Kidney (tissue), 14 donors: ENCODE measurements around the gene MAN1A2. TPM values are rescaled to one million over a fixed set of nuclear protein-coding genes. Genes with fewer than 3 reads are reported as not detected.

ENCODE experiments used
- DNase-seq, 5 donors: peaks; one replicate each; pipeline ENCODE4 v3.0.0-alpha.2; 2013 to 2020
- FAIRE-seq: peaks from 2 replicates; lab custom pipeline; 2012; peaks lifted over from hg19 to GRCh38; lab: Jason Lieb, UNC
- H3K27ac ChIP-seq, 2 donors: one replicate each; pipeline ENCODE4 v1.7.0; 2013; ENCODE audit warnings: low read depth in 2 of 2, low read length in 2 of 2, inconsistent platforms in 1 of 2
- H3K27me3 ChIP-seq: one replicate; pipeline ENCODE4 v1.7.1; 2013; ENCODE audit warnings: low read length, inconsistent platforms; ENCODE audit not compliant: control insufficient read depth, insufficient read depth
- H3K36me3 ChIP-seq, 3 donors: one replicate each; pipeline versions ENCODE4 v1.7.0 to v1.7.1; 2013; ENCODE audit warnings: low read length in 3 of 3, control low read depth in 1 of 3, inconsistent platforms in 1 of 3; ENCODE audit not compliant: insufficient read depth in 3 of 3, control insufficient read depth in 2 of 3
- H3K4me1 ChIP-seq, 3 donors: one replicate each; pipeline versions ENCODE4 v1.7.0 to v1.7.1; 2013; ENCODE audit warnings: low read length in 3 of 3, inconsistent platforms in 1 of 3, low read depth in 1 of 3; ENCODE audit not compliant: control insufficient read depth in 2 of 3, insufficient read depth in 2 of 3
- H3K4me3 ChIP-seq, 3 donors: one replicate each; pipeline versions ENCODE4 v1.7.0 to v1.8.1; 2013; ENCODE audit warnings: low read length in 3 of 3, control low read depth in 1 of 3, inconsistent platforms in 1 of 3
- H3K9ac ChIP-seq, 3 donors: one replicate each; pipeline versions ENCODE4 v1.7.0 to v1.7.1; 2013; ENCODE audit warnings: low read length in 3 of 3, control low read depth in 1 of 3, inconsistent platforms in 1 of 3
- H3K9me3 ChIP-seq, 3 donors: one replicate each; pipeline versions ENCODE4 v1.7.0 to v1.7.1; 2013; ENCODE audit warnings: low read length in 3 of 3, control low read depth in 1 of 3, inconsistent platforms in 1 of 3; ENCODE audit not compliant: control insufficient read depth in 2 of 3, insufficient read depth in 1 of 3
- CTCF ChIP-seq: IDR thresholded peaks from 3 replicates; pipeline ENCODE4 v1.5.1; 2012; ENCODE audit warnings: mild to moderate bottlenecking, moderate library complexity, borderline replicate concordance; ENCODE audit not compliant: insufficient read depth; ENCODE audit errors: extremely low read depth
- intact Hi-C: fragments of 100-400 bp; cut with DNase I; formaldehyde crosslinking; loops from one replicate; pipeline ENCODE4 v1.11.1; 2022
- polyA plus RNA-seq: library from polyadenylated mRNA; stranded (reverse); fragments of 350-450 nt; fragmentation: Illumina TruSeq; extraction: RNeasy Lipid Tissue Mini Kit (QIAGEN cat#74804); gene quantifications from one replicate; pipeline ENCODE4 v1.2.3, GENCODE V29; 2014; ENCODE audit warnings: low read depth, low replicate concordance; ENCODE audit not compliant: insufficient read depth
- total RNA-seq: library from RNA; stranded (reverse); fragmentation: NEBNext Ultra II Directional; extraction: Animal tissue kit (Norgen Biotek cat#: 25700); gene quantifications from one replicate; pipeline ENCODE4 v1.2.1, GENCODE V29; 2021
- donor health status: control.
- donor health status: control.
- donor health status: control.
- donor health status: control.
- donor health status: control.
- donor health status: DM: yes; HTN: yes; CAD: no.
- donor health status: Normal renal cell carcinoma (clear cell type).

The MAN1A2 gene
- total and polyA plus RNA-seq, 2 donors from 2014 or later: 8.0 to 54.4 TPM

GRCh38 chr1:117339866-117340700, 27.2 kb upstream of the MAN1A2 start:
- H3K27ac ChIP-seq: peak overlapping the region; percentile 18 to 81
- peak; percentile 1 for TF ChIP-seq CTCF
- H3K36me3 ChIP-seq: no peaks in the 10 kb centered on the region
- intact Hi-C loops: no loop called here
- H3K4me3 ChIP-seq: peak overlapping the region in 2 of 3 donors; percentile 23 to 30
- FAIRE-seq: no peak
- H3K4me1 ChIP-seq: peaks cover 0 to 8% (median 7%) of the 10 kb centered on the region in 3 donors
- DNase-seq: peak in 4 of 5 donors; percentile 54 to 87 (median 72)
- H3K27me3 ChIP-seq: no peaks in the 10 kb centered on the region
- H3K9ac ChIP-seq: peak overlapping the region in 1 of 3 donors; percentile 9
- H3K9me3 ChIP-seq: no peaks in the 10 kb centered on the region

GRCh38 chr1:117341123-117341522, 26.1 kb upstream of the MAN1A2 start:
- intact Hi-C loops: no loop called here
- TF ChIP-seq CTCF: no peak
- H3K27ac ChIP-seq: no peak overlapping the region
- DNase-seq (peak in 1 of 5 donors; percentile 29), FAIRE-seq (no peak)
- H3K4me1 ChIP-seq: peaks cover 0 to 8% (median 7%) of the 10 kb centered on the region in 3 donors
- no peak overlapping the region for H3K9ac ChIP-seq
- no peak overlapping the region for H3K4me3 ChIP-seq
- H3K9me3 ChIP-seq: no peaks in the 10 kb centered on the region
- no peaks in the 10 kb centered on the region for H3K36me3 ChIP-seq
- H3K27me3 ChIP-seq: no peaks in the 10 kb centered on the region

GRCh38 chr1:117342397-117342796, 24.9 kb upstream of the MAN1A2 start:
- no peak for TF ChIP-seq CTCF
- H3K4me1 ChIP-seq: peaks cover 0 to 8% (median 7%) of the 10 kb centered on the region in 3 donors
- no peaks in the 10 kb centered on the region for H3K9me3 ChIP-seq
- no peak overlapping the region for H3K27ac ChIP-seq
- no peaks in the 10 kb centered on the region for H3K36me3 ChIP-seq
- no peak for DNase-seq
- intact Hi-C loops: no loop called here
- H3K27me3 ChIP-seq: no peaks in the 10 kb centered on the region
- no peak overlapping the region for H3K9ac ChIP-seq
- FAIRE-seq: no peak
- peak overlapping the region in 1 of 3 donors; percentile 15 for H3K4me3 ChIP-seq
